ENCODE data around the gene FSIP1.

The FSIP1 gene

DNA sequence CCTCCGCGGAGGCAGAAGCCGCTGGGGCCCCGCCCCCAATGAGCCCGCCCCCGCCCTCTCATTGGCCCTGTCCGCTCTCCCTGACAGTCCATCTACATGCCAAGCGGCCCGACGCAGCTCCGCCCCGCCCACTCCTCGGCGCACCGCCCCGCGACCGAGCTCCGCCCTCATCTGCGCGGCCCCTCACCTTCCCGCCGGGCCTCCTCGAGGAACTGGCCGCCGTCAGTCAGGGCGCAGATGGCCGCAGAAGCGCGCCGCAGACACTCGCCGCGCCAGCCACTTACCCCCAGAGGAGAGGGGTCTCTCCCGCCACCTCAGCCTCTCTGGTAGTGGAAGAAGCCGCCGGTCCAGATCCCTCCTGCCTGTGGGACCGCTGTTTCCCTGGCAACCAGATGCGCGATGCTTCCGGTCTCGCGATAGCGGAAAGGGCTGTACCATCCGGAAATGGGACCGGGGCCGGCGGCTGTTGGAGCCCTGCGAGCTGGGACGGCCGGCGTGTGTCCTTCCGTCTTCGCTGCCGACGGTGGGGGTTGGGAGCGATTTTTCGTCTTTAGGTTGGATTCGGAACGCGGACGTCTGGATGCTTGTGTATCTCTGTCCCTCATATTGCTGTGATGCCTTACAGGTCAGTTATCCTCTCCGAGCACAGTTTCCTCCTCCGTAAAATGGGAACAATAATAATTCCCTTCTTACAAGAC lies at the start of gene FSIP1:
FSIP1 (minus strand) TSS at position 401 of the 698 bp plus-strand sequence. CDS start 6,317 bp downstream, outside the sequence.
- in situ Hi-C loops (cut with MboI; ENCODE audit: low sequenced_read_pairs, unreplicated experiment) = loop anchor here (25.0 kb wide), 1 partner anchor 480 kb away; no protein-coding TSS in a partner anchor
- TF ChIP-seq, protein P1, sequence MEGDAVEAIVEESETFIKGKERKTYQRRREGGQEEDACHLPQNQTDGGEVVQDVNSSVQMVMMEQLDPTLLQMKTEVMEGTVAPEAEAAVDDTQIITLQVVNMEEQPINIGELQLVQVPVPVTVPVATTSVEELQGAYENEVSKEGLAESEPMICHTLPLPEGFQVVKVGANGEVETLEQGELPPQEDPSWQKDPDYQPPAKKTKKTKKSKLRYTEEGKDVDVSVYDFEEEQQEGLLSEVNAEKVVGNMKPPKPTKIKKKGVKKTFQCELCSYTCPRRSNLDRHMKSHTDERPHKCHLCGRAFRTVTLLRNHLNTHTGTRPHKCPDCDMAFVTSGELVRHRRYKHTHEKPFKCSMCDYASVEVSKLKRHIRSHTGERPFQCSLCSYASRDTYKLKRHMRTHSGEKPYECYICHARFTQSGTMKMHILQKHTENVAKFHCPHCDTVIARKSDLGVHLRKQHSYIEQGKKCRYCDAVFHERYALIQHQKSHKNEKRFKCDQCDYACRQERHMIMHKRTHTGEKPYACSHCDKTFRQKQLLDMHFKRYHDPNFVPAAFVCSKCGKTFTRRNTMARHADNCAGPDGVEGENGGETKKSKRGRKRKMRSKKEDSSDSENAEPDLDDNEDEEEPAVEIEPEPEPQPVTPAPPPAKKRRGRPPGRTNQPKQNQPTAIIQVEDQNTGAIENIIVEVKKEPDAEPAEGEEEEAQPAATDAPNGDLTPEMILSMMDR (IDR thresholded peaks at IDR 0.05; ENCODE audit: borderline replicate concordance, control extremely low read depth, extremely low read depth, insufficient read depth, missing control alignments) = no peak
- DNase-seq (ENCODE audit: low spot score) = peak; percentile 99

DNA sequence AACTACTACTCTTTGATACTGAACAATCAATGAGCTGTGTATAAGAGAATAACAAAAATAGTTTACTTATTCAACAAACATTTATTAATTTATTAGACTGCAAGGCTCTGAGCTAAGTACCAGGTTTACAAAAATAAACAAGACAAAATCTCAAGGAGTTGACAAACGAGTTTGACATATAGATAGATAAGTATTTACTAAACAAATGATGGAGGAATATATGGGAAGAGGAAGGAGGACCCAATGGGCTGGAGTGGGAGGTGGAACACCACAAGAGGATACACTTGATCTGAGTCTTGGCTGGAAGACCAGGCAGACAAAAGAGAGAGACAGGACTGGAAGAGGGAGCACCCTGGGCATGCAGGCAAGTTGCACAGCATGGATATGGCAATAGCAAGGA lies 47.5 kb upstream of the FSIP1 start:
- in situ Hi-C loops (cut with MboI; ENCODE audit: low sequenced_read_pairs, unreplicated experiment) = no loop called here
- TF ChIP-seq, protein P1 (IDR thresholded peaks at IDR 0.05; ENCODE audit: borderline replicate concordance, control extremely low read depth, extremely low read depth, insufficient read depth, missing control alignments) = no peak
- no peak for DNase-seq (ENCODE audit: low spot score)

DNA sequence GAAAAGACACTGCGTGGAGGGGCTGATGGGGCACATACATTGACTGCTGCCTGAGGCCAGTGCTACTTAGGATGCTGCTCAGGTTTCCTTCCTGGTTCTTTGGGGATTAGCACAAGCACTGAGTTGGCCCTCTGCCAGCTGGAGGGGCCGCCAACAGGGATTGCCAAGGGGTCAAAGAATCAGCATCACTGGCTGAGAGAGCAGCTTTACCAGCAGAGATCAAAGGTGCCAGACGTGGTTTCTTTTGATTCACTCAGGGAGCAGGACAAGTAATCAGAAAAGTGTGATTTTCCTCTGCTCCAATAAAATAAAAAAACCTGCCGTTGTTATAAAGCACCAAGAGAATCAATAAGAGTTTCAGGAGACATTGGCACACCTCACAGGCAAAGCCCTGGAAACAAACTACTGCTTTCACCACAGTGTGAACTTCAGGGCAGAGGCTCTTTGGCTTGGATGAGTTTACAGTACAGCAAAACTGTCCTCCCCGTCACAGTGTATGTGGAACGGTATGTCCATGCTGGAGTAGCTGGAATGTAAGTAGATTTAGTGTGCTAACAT lies 45.8 kb upstream of the FSIP1 start:
- no peak for DNase-seq (ENCODE audit: low spot score)
- TF ChIP-seq, protein P1 (IDR thresholded peaks at IDR 0.05; ENCODE audit: borderline replicate concordance, control extremely low read depth, extremely low read depth, insufficient read depth, missing control alignments) = no peak
- in situ Hi-C loops (cut with MboI; ENCODE audit: low sequenced_read_pairs, unreplicated experiment) = no loop called here

DNA sequence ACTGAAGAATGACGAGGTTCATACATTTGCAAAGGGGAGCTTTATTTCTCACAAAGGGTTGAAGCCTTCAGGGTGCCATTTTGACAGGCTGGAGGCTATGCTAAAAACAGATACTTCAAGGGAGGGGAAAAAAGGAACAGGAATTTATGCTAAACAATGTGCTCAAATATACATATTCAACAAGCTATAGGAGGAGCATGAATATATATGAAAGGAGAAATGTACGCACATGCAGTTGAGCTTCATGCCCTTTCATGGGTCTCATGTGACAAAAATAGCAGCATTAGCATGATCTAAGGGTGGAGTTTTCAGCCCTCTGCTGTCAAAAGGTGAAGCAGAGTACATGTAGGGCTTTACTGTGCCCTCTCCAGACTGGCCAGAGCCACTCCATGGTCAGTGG lies 44.3 kb upstream of the FSIP1 start:
- DNase-seq (ENCODE audit: low spot score) = no peak
- in situ Hi-C loops (cut with MboI; ENCODE audit: low sequenced_read_pairs, unreplicated experiment) = no loop called here
- TF ChIP-seq, protein P1 (IDR thresholded peaks at IDR 0.05; ENCODE audit: borderline replicate concordance, control extremely low read depth, extremely low read depth, insufficient read depth, missing control alignments) = no peak

DNA sequence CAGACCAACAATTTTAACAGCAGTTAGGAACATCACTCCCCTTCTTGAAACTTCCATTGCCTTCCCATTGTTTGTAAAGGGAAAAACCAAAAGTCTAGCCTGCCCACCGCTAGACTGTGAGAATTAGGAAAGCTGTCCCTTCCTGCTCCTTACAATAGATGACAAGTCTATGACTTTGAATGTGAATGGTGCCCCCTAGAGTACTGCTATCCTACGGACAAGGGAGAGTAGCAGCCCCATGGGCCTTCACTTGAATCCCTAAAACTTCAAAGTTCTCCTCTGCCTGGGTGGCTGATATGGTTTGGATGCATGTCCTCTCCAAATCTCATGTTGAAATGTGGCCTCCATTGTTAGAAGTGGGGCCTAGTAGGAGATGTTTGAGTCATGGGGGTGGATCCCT lies 41.0 kb upstream of the FSIP1 start:
- TF ChIP-seq, protein P1 (IDR thresholded peaks at IDR 0.05; ENCODE audit: borderline replicate concordance, control extremely low read depth, extremely low read depth, insufficient read depth, missing control alignments) = no peak
- in situ Hi-C loops (cut with MboI; ENCODE audit: low sequenced_read_pairs, unreplicated experiment) = no loop called here
- DNase-seq (ENCODE audit: low spot score) = no peak

DNA sequence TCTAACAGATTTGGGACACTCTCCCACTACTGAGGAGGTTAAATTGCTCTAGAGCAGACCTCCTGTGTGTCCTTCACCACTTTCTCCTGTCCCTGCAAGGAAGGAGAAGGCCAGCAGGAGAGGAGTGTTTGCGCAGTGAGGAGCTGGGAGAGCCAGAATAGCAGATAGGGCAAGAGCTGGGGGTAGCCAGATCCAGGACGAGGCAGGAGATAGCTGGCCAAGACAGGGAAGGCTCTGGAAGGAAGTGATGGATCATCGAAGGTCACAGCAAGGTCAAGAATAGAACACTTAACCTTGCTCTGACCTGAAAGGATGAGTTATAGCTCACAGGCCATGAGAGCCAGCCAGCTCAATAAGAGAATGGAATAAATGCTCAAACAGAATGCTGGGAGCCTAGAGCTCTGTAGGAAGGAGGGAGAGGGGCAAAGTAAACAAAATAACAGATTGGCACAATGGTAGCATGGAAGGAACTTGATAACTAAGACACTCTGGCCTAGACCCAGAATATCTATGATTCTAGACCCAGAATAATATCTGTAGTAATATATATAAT lies 37.5 kb upstream of the FSIP1 start:
- in situ Hi-C loops (cut with MboI; ENCODE audit: low sequenced_read_pairs, unreplicated experiment) = no loop called here
- no peak for DNase-seq (ENCODE audit: low spot score)
- TF ChIP-seq, protein P1 (IDR thresholded peaks at IDR 0.05; ENCODE audit: borderline replicate concordance, control extremely low read depth, extremely low read depth, insufficient read depth, missing control alignments) = no peak
